ENCODE results near the gene GLG1.
"Not testable (repeated sequence)": the region's sequence is repeated elsewhere in the genome, so short reads cannot be mapped to it uniquely, and the experiment has no call there.

Gene GLG1

GRCh38 chr16:74469946-74470478 lies 136.9 kb downstream of the GLG1 start:
- no peak for DNase-seq

DNA sequence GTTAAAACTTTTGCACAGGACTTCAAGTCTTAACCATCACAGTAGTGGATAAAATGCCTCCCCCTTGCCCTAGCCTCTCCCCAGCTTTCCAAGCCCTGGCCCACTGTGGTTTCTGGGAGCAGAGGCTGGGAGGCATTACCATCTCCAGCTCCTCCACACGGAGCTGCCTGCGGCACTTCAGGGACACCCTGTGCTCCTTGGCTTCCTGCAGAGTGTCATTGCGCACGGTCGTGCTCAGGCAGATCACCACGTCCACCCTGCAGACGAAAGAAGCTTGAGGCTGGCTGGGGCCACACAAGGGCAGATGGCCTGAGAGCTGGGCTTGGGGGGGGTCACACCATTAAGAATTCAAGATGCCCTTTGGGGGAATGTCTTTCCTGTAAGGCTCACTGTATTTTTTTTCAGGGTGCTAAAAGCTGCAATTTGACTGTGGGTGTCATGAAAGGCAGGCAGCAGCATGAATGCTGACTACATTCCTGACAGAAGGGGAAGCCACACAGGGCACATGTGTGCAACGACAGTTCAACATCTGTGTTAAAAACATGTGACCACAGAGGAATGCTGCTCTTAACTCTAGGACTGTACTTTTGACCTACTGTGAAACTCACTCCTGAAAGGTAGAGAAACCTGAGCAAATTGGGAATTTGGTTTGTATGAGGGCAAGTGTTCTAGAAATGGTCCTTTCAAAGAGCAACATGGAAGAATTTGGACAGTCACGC lies 137.9 kb downstream of the GLG1 start:
- DNase-seq = no peak

DNA sequence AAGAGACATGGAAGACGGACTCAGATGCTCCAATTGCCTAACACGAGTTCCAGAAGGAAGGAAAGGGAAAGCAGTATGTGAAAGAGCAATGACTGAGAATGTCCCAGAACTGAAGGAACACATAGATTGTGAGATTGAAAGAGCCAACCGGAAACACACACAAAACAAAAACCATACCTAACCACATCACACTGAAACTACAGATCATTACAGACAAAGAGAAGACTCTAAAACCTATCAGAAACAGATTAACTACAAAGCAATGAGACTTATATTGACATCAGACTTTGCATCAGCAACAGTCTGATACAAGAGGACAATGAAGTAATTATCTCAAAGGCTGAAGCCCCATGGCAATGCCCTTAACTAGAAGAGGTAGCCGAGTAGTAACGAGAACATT lies 140.0 kb downstream of the GLG1 start:
- no peak for DNase-seq

DNA sequence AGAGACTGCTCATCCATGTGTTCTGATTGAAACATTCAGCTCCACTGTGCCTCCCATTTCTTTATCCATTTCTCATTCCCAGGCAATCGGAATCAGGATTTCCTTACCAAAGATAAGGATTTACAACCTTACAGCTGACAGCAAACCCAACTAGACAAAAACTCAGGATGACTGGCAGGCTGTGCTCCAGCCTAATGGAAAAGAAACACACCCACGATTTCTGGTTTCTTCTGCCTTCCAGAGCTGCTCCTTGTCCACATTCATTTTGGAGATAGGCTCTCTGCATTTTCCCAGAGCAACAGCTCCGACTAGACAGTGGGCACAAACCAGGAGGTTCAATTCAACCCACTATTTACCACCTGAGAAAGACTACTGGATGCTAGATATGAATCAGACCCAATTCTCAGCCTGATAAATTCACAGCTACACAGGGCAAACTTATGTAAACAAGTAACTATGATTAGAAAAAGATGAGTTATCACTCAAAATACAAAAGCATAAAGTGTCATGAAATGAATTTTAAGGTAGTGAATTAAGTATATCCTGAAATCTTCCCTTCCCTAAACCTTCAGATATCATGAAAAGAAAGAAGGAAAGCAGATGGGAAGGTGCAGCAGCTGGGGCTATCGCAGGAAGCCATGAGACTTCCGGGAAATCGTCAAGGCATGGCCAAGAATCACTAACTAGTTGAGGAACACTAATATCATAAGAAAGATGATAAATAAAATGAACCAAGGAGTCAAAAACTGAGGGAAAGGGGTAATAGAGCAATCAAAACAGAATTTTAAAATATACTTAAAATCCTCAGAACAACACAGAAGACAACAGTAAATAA lies 140.8 kb downstream of the GLG1 start:
- no peak for DNase-seq

- DNase-seq = no peak
These were observed 141.6 kb downstream of the GLG1 start for GRCh38 chr16:74465281-74465680.

DNA sequence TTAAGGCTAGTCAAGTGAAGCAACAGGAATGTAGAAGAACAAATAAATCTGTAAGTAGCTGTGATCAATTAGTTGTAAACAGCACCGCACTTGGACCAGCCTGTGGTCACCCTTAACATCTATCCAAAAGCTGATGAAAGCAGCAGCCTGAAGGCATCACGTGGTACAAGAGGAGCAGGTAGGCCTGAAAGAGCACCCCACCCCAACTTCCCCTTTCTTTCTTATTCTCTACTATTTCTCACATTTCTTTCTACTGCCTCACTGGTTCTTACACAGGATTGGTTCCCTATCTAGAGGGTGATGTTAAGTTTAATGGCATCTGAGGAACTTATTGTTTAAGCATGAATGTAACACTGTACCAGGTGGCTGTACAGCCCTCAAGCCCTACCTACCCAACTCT lies 143.0 kb downstream of the GLG1 start:
- DNase-seq = no peak

GRCh38 chr16:74462361-74462760 lies 144.6 kb downstream of the GLG1 start:
- no peak for DNase-seq

DNA sequence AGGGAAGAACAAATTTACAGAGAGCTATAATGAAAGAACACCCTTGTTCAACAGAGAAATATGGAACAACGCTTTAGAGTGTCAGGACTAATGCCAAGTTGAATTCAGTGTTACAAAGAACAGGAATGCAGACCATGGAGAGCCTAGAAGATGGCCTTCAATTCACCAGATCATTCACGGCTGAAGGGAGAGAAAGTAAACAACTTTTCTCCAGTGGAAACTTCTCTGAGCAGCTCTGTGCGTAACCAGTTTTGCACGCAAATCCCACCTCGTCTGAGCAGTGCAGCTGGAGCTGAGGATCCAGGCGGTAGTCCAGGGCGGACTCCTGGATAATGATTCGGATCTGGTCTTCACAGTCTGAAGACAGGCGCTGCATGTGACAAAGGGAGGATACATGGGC lies 145.1 kb downstream of the GLG1 start:
- DNase-seq = no peak

DNA sequence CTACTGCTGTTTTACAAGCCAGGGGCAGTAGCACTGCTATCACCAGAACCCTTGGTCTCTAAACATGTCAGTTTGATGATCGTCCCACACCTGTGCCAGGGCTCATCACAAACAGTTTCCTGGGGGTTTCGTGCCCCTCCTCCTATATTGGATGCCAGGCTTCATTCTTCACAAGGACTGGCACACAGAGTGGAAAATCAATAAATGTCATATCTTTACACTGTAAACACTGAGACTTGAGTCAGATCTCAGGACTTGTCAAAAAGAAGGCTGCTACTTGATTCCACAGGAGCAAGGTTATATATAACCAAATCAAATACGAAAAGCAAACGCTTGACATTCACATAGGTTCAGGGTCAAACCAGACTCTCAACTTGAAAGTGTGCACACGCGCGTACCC lies 146.4 kb downstream of the GLG1 start:
- DNase-seq = no peak

DNA sequence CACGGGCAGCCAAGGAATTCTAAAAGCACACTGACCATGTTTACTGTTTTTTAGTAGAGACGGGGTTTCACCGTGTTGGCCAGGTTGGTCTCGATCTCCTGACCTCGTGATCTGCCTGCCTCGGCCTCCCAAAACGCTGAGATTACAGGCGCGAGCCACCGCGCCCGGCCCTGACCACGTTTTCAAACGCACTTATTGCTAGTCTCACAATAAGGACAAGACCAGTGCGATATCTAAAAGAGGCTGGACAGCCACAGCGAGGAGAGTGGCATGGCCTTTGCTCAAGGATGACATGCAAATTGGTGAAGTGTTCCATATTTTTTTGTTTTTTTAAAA lies 150.7 kb downstream of the GLG1 start:
- DNase-seq = no peak

DNA sequence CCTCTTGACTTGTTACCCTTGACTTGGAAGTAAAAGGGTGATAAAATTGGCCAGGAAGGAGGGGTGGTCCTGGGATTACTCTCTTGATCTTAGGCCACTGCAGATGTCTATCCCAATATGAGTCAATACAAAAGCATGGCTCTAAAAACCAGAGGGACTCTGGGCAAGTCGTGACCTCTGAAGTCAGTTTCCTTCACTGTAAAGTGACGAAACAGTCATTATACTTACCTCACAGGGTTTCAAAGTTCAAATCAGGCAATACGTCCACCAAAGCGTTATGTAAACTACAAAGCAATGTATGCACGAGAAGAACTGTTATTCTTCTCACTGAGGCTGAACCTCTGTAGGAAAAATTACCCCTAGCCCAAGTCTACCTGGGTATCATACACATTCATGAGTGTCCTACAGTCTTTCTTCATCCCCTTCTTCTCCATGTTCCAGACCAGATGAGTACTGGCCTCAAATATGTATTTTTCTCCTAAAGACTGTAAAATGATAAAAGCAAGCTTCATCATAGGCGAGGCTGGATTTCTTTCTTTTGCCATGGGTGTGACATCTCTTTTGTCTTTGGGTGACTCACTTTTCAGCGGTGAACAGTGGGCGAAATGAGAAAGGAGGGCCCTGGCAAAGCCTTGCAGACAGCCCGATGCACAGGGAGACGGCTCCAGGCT lies 151.2 kb downstream of the GLG1 start:
- DNase-seq = no peak

DNA sequence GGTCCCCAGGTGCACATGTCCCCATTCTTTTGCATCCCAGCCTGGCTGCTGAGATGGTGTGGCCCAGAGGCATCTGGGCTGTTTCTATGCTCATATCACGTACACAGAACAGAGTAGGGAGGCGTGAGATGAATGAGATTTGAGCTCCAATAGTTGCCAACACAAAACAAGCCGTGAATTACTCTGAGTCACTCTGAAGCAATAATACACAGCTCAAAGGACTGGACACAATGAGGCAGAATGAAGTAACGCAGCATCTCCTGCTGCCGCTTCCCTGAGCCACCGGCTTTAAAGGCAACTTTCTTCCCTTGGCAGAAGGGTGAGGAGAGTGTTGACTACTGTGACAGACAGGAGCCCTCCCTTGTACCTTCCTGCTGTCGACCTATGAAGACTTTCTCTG lies 151.7 kb downstream of the GLG1 start:
- no peak for DNase-seq

- no peak for DNase-seq
These were observed 154.8 kb downstream of the GLG1 start for GRCh38 chr16:74451951-74452758.

- DNase-seq = no peak
These were observed 155.8 kb downstream of the GLG1 start for GRCh38 chr16:74450967-74451760.

GRCh38 chr16:74450236-74450635 lies 156.7 kb downstream of the GLG1 start:
- no peak for DNase-seq

DNA sequence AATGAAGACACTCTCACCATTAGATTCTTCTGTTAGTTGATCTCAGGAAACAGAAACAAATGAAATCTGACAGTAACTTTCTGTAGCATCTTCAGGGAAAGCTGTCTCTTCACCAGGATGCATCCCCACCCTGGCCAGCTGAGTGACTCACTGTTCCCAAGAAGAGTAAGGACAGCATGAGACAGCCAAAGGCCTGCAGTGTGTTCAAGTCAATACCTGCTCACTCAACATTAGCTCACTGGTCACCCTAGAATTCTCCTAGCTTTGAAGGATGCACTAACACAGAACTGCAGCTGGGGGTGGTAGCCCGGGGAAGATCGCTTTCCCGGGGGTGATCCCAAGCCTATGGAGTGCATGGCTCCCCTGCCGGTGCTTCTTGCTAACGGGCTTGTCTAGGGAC lies 157.4 kb downstream of the GLG1 start:
- no peak for DNase-seq

DNA sequence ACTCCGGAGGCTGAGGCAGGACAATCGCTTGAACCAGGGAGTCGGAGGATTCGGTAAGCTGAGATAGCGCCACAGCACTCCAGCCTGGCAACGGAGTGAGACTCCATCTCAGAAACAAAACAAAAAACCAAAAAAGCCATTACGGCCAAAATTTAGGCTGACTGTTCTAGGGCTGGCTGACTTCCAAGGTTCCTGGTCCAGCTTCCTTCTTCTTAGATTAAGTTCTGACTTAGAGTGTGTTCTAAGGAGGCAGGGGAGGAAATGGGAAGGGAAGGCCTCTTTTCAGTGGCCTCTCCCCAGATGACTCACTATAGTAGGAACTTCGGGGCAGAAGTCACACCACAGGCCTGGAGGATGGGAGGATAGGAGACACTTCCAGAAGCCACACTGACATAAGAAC lies 157.9 kb downstream of the GLG1 start:
- DNase-seq = no peak

GRCh38 chr16:74447578-74447977 lies 159.3 kb downstream of the GLG1 start:
- no peak for DNase-seq

DNA sequence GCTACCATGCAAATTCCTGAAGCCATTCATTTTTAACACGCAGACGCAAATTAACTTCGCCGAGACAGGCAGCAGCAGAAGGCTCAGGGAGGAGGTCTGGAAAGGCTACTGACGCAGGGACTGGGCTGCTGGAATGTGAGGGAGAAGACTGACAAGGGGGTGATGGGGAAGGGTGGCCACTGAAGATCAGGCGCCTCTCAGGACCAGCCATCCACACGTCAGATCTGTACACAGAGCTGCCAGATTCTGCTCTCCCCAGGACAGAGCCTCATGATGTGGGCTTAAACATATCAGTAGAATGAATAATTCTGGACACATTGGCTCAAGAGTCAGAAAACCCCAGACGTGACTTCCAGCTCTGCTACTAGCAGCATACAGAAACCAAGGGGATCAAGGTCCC lies 160.0 kb downstream of the GLG1 start:
- no peak for DNase-seq

GRCh38 chr16:74443624-74444346 lies 163.1 kb downstream of the GLG1 start:
- not testable (repeated sequence) for DNase-seq

DNA sequence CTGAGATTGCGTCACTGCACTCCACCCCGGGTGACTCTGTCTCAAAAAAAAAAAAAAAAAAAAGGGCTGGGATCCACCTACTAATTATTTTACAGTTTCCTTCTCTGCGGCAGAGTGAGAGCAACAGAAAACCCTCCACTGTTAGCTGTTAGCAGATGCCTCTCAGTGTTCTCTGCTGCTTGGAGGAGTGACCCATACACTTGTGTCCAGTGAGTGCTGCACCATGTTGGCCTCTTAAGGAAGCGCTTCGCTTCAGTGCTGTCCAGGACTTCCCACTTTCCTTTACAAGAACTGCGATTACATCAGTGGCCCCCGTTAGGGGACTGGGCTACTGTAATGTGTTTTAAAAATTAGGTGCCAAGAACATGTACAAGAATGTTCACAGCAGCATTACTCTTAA lies 167.2 kb downstream of the GLG1 start:
- no peak for DNase-seq
